BLaER1 (cell line): ENCODE data around the gene NIM1K.
A peak's percentile ranks its signal among the peaks of the same experiment; 100 is the strongest.

Source experiments
- H3K27ac ChIP-seq: shearing (Covaris generic); formaldehyde crosslinking; 2 replicates; pipeline ENCODE4 v1.8.1; 2022
- H3K27me3 ChIP-seq: shearing (Covaris generic); formaldehyde crosslinking; 2 replicates; pipeline ENCODE4 v1.8.1; 2022
- H3K36me3 ChIP-seq: shearing (Covaris generic); formaldehyde crosslinking; 2 replicates; pipeline ENCODE4 v1.8.1; 2022
- H3K4me1 ChIP-seq: shearing (Covaris generic); formaldehyde crosslinking; 2 replicates; pipeline ENCODE4 v1.8.1; 2022
- H3K4me2 ChIP-seq: shearing (Covaris generic); formaldehyde crosslinking; 2 replicates; pipeline ENCODE4 v1.8.1; 2022
- H3K4me3 ChIP-seq: shearing (Covaris generic); formaldehyde crosslinking; 2 replicates; pipeline ENCODE4 v1.8.1; 2022
- H3K9ac ChIP-seq: shearing (Covaris generic); formaldehyde crosslinking; 2 replicates; pipeline ENCODE4 v1.8.1; 2022
- H3K9me3 ChIP-seq: shearing (Covaris generic); formaldehyde crosslinking; 2 replicates; pipeline ENCODE4 v1.8.1; 2022
- H4K20me1 ChIP-seq: shearing (Covaris generic); formaldehyde crosslinking; 2 replicates; pipeline ENCODE4 v1.8.1; 2022
- Cebpa-rat ChIP-seq: shearing (Covaris generic); IDR thresholded peaks from 2 replicates; pipeline ENCODE4 v1.8.1; 2022

Gene NIM1K

DNA sequence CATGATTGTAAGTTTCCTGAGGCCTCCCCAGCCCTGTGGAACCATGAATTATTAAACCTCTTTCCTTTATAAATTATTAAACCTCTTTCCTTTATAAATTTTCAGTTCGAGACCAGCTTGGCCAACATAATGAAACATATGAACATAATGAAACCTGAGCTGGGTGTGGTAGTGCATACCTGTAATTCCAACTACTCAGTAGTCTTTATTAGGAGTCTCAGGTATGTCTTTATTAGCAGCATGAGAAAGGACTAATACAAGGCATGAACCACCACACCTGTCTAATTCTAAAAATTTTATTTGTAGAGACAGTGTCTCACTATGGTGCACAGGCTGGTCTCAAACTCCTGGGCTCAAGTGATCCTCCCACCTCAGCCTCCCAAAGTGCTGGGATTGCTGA is 27.1 kb downstream of the NIM1K start:
- peaks cover 9% of the 10 kb centered on the region for H3K4me1 ChIP-seq
- H4K20me1 ChIP-seq: no peaks in the 10 kb centered on the region
- H3K4me2 ChIP-seq: no peak overlapping the region
- no peak overlapping the region for H3K9ac ChIP-seq
- H3K9me3 ChIP-seq: 0 out of 2 replicates have a peak, but pooled peaks cover 11% of the 10 kb centered on the region
- no peak overlapping the region for H3K4me3 ChIP-seq
- no peak overlapping the region for H3K27ac ChIP-seq
- no peaks in the 10 kb centered on the region for H3K27me3 ChIP-seq
- no peak for TF ChIP-seq Cebpa-rat
- H3K36me3 ChIP-seq: no peaks in the 10 kb centered on the region

DNA sequence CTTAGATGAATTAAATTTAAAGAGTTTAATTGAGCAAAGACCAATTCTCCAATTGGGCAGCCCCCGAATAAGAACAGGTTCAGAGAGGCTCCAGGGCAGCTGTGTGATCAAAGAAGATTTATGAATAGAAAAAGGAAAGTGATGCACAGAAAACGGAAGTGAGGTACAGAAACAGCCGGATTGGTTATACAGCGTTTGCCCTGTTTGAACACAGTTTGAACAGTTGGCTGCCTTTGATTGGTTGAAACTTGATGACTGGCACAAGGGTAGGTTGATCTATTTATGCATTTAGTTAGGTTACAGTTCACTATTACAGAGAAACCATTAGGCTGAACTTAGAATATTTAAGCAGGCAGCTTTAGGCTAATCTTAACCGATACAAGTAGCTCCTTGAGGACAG is 29.5 kb downstream of the NIM1K start:
- Histone ChIP-seq H3K4me1 (peaks cover 17% of the 10 kb centered on the region), H3K36me3 (no peaks in the 10 kb centered on the region), H3K27ac (no peak overlapping the region), H3K4me3 (no peak overlapping the region), H3K9ac (no peak overlapping the region), H4K20me1 (no peaks in the 10 kb centered on the region), H3K4me2 (0 out of 2 replicates have a peak overlapping the region, but pooled peaks have one; percentile 14), H3K27me3 (no peaks in the 10 kb centered on the region), H3K9me3 (0 out of 2 replicates have a peak, but pooled peaks cover 11% of the 10 kb centered on the region)
- TF ChIP-seq Cebpa-rat: no peak

- H3K36me3 ChIP-seq: no peaks in the 10 kb centered on the region
- H3K27ac ChIP-seq: no peak overlapping the region
- H4K20me1 ChIP-seq: no peaks in the 10 kb centered on the region
- no peak for TF ChIP-seq Cebpa-rat
- H3K4me1 ChIP-seq: peaks cover 17% of the 10 kb centered on the region
- no peak overlapping the region for H3K4me2 ChIP-seq
- H3K9me3 ChIP-seq: 0 out of 2 replicates have a peak, but pooled peaks cover 10% of the 10 kb centered on the region
- no peaks in the 10 kb centered on the region for H3K27me3 ChIP-seq
- H3K4me3 ChIP-seq: no peak overlapping the region
- H3K9ac ChIP-seq: no peak overlapping the region
Observed at GRCh38 chr5:43225649-43226245, 33.7 kb downstream of the NIM1K start.

DNA sequence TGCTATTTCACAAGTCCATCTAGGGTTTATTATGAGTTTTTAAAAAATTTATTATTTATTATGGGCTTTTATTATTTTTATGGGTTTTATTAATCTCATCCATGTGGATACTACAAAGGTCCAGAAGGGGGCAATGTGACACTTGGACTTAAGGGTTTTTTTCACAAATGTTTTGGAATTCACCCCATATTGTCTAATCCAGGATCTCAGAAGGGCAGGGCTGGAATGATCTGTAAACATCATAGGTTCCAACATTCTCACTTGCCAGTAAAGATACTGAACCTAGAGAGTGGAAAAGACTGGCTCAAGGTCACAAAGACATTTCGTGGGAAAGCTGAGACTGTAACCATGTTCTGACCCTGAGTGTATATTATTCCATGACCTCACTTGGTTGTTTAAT is 35.6 kb downstream of the NIM1K start:
- TF ChIP-seq Cebpa-rat: no peak
- Histone ChIP-seq H3K9me3 (no peaks in the 10 kb centered on the region), H3K4me3 (no peak overlapping the region), H4K20me1 (no peaks in the 10 kb centered on the region), H3K4me2 (no peak overlapping the region), H3K4me1 (peaks cover 8% of the 10 kb centered on the region; the same call in 1 of the 2 replicates), H3K27ac (no peak overlapping the region), H3K27me3 (no peaks in the 10 kb centered on the region), H3K9ac (no peak overlapping the region), H3K36me3 (no peaks in the 10 kb centered on the region)

DNA sequence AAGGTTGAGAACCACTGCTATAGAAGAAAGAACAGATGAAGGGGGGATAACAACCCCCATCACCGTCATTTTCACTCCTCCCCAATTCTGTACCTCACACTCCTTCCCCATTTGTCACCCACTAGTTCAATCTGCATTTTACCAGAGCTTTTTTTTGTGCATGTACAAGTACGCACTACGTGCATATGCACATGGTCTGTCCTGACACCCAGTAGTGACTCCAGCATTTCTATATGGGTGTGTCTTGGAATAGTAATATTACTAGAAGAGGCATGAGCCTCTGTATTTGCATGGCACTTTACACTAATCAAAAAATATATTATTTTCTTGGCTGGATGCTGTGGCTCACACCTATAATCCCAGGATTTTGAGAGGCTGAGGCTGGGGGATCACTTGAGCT is 38.7 kb downstream of the NIM1K start:
- no peak overlapping the region for H3K4me2 ChIP-seq
- H3K4me1 ChIP-seq: peaks cover 4% of the 10 kb centered on the region; the same call in 1 of the 2 replicates
- no peak for TF ChIP-seq Cebpa-rat
- H3K4me3 ChIP-seq: no peak overlapping the region
- H3K27ac ChIP-seq: no peak overlapping the region
- H3K36me3 ChIP-seq: no peaks in the 10 kb centered on the region
- H3K9me3 ChIP-seq: no peaks in the 10 kb centered on the region
- H3K27me3 ChIP-seq: no peaks in the 10 kb centered on the region
- no peaks in the 10 kb centered on the region for H4K20me1 ChIP-seq
- H3K9ac ChIP-seq: no peak overlapping the region

GRCh38 chr5:43231977-43232376 is 40.0 kb downstream of the NIM1K start:
- no peak for TF ChIP-seq Cebpa-rat
- H3K4me2 ChIP-seq: no peak overlapping the region
- H3K36me3 ChIP-seq: no peaks in the 10 kb centered on the region
- no peaks in the 10 kb centered on the region for H4K20me1 ChIP-seq
- H3K4me1 ChIP-seq: no peaks in the 10 kb centered on the region
- no peak overlapping the region for H3K9ac ChIP-seq
- no peaks in the 10 kb centered on the region for H3K9me3 ChIP-seq
- H3K4me3 ChIP-seq: no peak overlapping the region
- H3K27me3 ChIP-seq: no peaks in the 10 kb centered on the region
- H3K27ac ChIP-seq: no peak overlapping the region

- Histone ChIP-seq H3K36me3 (no peaks in the 10 kb centered on the region), H3K27ac (no peak overlapping the region), H3K27me3 (no peaks in the 10 kb centered on the region), H3K9me3 (no peaks in the 10 kb centered on the region), H3K9ac (no peak overlapping the region), H3K4me1 (no peaks in the 10 kb centered on the region), H4K20me1 (no peaks in the 10 kb centered on the region), H3K4me2 (no peak overlapping the region), H3K4me3 (no peak overlapping the region)
- no peak for TF ChIP-seq Cebpa-rat
Observed at GRCh38 chr5:43232943-43233833, 41.2 kb downstream of the NIM1K start.

- no peaks in the 10 kb centered on the region for H4K20me1 ChIP-seq
- H3K27me3 ChIP-seq: no peaks in the 10 kb centered on the region
- no peaks in the 10 kb centered on the region for H3K9me3 ChIP-seq
- no peaks in the 10 kb centered on the region for H3K4me1 ChIP-seq
- no peak overlapping the region for H3K4me2 ChIP-seq
- no peak overlapping the region for H3K9ac ChIP-seq
- H3K36me3 ChIP-seq: no peaks in the 10 kb centered on the region
- TF ChIP-seq Cebpa-rat: no peak
- no peak overlapping the region for H3K4me3 ChIP-seq
- no peak overlapping the region for H3K27ac ChIP-seq
Observed at GRCh38 chr5:43233946-43234345, 41.9 kb downstream of the NIM1K start.

DNA sequence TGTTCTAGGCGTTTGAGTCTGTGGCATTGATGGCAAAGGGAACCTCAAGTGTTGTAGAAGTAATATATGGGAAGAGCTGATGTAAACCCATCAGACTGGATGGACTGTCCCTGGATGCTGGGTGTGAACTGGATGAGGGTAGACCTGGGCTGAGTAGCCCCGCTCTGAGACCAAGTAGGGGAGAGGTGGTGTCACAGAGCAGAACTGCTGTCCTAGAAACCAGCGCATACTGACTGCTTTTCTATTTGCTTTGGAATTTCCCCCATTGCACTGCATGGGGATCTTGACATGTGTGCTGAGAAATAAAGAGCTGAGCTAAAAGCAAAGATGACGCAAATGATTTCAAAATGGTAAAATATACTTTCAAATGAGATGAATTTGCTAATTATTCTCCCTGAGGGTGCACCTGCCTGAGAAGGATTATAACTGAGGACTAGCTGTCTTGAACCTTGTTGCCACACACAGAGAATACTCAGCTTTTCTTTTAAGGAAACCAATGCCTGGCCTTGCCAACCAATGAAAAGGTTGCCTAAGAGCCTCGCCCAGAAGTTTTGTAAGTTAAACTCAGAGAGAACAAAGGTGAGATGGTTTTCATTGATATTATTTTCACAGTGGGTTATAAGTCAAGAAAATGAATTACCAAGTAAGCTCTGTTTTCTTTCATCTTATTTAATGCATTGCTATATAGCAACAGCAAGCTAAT is 44.8 kb downstream of the NIM1K start:
- Histone ChIP-seq H3K27me3 (no peaks in the 10 kb centered on the region), H3K36me3 (no peaks in the 10 kb centered on the region), H3K9me3 (no peaks in the 10 kb centered on the region), H3K4me2 (no peak overlapping the region), H3K9ac (no peak overlapping the region), H3K4me1 (no peaks in the 10 kb centered on the region), H4K20me1 (no peaks in the 10 kb centered on the region), H3K4me3 (no peak overlapping the region), H3K27ac (no peak overlapping the region)
- TF ChIP-seq Cebpa-rat: no peak

GRCh38 chr5:43242196-43242595 is 50.2 kb downstream of the NIM1K start:
- H3K27ac ChIP-seq: no peak overlapping the region
- no peaks in the 10 kb centered on the region for H3K36me3 ChIP-seq
- H3K4me1 ChIP-seq: no peaks in the 10 kb centered on the region
- no peak overlapping the region for H3K4me2 ChIP-seq
- no peaks in the 10 kb centered on the region for H3K9me3 ChIP-seq
- H3K27me3 ChIP-seq: no peaks in the 10 kb centered on the region
- no peak for TF ChIP-seq Cebpa-rat
- no peak overlapping the region for H3K4me3 ChIP-seq
- H3K9ac ChIP-seq: no peak overlapping the region
- no peaks in the 10 kb centered on the region for H4K20me1 ChIP-seq
